Stimulated activated CD8-positive, alpha-beta memory T cell treated with anti-CD3 and anti-CD28 coated beads, Interleukin-15, amount 100 ng/mL, for 4 hours (primary cell): ENCODE results near the gene ENKUR.

ENCODE experiments used
- DNase-seq, 2 donors: peaks; one replicate each; pipeline ENCODE4 v3.0.0-alpha.2; 2020; ENCODE audit warnings: low read depth in 2 of 2

The ENKUR gene

GRCh38 chr10:25015828-25016375 is at the start of gene ENKUR:
ENKUR (minus strand) TSS chr10:25016158; CDS start chr10:25015936, 222 bp downstream.
- DNase-seq: peak; percentile 73 to 90

GRCh38 chr10:25064401-25064800 is 48.4 kb upstream of the ENKUR start:
- DNase-seq: no peak

- DNase-seq: no peak
Observed at GRCh38 chr10:25063644-25064043, 47.7 kb upstream of the ENKUR start.

GRCh38 chr10:25063157-25063556 is 47.2 kb upstream of the ENKUR start:
- no peak for DNase-seq

GRCh38 chr10:25061711-25062449 is 45.9 kb upstream of the ENKUR start:
- DNase-seq: no peak

GRCh38 chr10:25061125-25061524 is 45.2 kb upstream of the ENKUR start:
- DNase-seq: no peak

- no peak for DNase-seq
Observed at GRCh38 chr10:25059990-25060389, 44.0 kb upstream of the ENKUR start.

GRCh38 chr10:25057886-25058285 is 41.9 kb upstream of the ENKUR start:
- DNase-seq: no peak

GRCh38 chr10:25056726-25057125 is 40.8 kb upstream of the ENKUR start:
- no peak for DNase-seq

GRCh38 chr10:25052012-25052411 is 36.1 kb upstream of the ENKUR start:
- no peak for DNase-seq

GRCh38 chr10:25050402-25050801 is 34.4 kb upstream of the ENKUR start:
- no peak for DNase-seq

- no peak for DNase-seq
Observed at GRCh38 chr10:25049966-25050365, 34.0 kb upstream of the ENKUR start.

GRCh38 chr10:25048450-25048849 is 32.5 kb upstream of the ENKUR start:
- no peak for DNase-seq

- no peak for DNase-seq
Observed at GRCh38 chr10:25047591-25048301, 31.8 kb upstream of the ENKUR start.

- no peak for DNase-seq
Observed at GRCh38 chr10:25047088-25047487, 31.1 kb upstream of the ENKUR start.

- no peak for DNase-seq
Observed at GRCh38 chr10:25046641-25047040, 30.7 kb upstream of the ENKUR start.

GRCh38 chr10:25039531-25039930 is 23.6 kb upstream of the ENKUR start:
- DNase-seq: no peak

- no peak for DNase-seq
Observed at GRCh38 chr10:25038325-25038724, 22.4 kb upstream of the ENKUR start.

- no peak for DNase-seq
Observed at GRCh38 chr10:25036381-25036780, 20.4 kb upstream of the ENKUR start.

GRCh38 chr10:25029519-25029918 is 13.6 kb upstream of the ENKUR start:
- DNase-seq: no peak

GRCh38 chr10:25028711-25029110 is 12.8 kb upstream of the ENKUR start:
- DNase-seq: no peak

- no peak for DNase-seq
Observed at GRCh38 chr10:25026463-25026862, 10.5 kb upstream of the ENKUR start.

GRCh38 chr10:25024528-25024927 is 8.6 kb upstream of the ENKUR start:
- no peak for DNase-seq
